ENCODE data around the gene FAF1.
"Not testable (repeated sequence)": the region's sequence is repeated elsewhere in the genome, so short reads cannot be mapped to it uniquely, and the experiment has no call there.

Gene FAF1

DNA sequence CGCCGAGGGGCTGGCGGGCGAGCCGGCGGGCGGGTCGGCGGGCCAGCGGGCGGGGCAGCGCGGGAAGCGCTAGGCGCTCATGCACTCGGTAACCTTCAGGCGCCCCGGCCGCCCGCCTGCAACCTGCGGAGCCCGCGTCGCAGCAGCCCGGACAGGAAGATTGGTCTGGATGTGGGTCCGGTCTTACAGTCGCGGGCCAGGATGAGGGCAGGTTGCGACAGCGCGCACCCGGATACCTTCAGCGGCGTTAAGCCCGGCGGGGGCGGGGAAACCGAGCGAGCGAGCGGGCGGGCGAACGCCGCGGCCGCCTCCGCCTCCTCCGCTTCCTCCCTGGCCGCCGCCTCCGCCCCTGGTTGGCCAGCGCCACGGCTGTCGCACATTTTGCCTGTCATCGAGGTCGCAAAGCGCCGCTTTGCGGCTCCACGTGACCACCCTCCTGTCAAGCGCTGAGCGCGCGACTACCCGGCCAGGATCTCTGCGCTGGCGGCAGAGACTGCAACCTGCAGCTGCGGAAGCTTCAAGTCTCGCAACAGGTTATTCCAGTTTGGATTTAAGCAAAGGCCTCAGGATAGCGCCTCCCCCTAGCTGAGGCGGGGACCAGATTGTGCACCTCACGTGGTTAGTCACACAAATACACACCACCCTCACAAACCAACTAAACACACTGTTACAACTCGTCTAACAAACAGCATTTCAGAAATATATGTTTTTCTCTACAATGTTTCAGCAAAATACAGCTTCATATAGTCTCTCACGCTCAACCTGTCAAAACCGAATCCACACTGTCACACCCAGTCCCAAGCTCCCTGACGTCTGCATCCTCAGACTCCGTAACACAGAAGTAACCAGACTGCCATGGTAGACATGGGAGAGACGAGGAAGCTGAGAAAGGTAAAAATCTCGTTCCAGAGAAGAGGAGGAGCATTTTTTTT is at the start of gene FAF1:
TSS of gene FAF1 (minus strand) at position 355 of the 932 bp plus-strand sequence. CDS start 456 bp downstream, outside the sequence.
- Histone ChIP-seq H3K36me3 (ENCODE audit: control insufficient read depth, insufficient read depth, low read length) (no peaks in the 10 kb centered on the region), H3K4me3 (replicated peaks; ENCODE audit: low read depth, low read length) (peak within 1 kb of the TSS; percentile 95), H3K27me3 (replicated peaks; ENCODE audit: control insufficient read depth, insufficient read depth, low read length) (no peaks in the 10 kb centered on the region)
- DNase-seq (ENCODE audit: extremely low read depth, insufficient read length), result peak; percentile 99
- TF ChIP-seq, protein P1, sequence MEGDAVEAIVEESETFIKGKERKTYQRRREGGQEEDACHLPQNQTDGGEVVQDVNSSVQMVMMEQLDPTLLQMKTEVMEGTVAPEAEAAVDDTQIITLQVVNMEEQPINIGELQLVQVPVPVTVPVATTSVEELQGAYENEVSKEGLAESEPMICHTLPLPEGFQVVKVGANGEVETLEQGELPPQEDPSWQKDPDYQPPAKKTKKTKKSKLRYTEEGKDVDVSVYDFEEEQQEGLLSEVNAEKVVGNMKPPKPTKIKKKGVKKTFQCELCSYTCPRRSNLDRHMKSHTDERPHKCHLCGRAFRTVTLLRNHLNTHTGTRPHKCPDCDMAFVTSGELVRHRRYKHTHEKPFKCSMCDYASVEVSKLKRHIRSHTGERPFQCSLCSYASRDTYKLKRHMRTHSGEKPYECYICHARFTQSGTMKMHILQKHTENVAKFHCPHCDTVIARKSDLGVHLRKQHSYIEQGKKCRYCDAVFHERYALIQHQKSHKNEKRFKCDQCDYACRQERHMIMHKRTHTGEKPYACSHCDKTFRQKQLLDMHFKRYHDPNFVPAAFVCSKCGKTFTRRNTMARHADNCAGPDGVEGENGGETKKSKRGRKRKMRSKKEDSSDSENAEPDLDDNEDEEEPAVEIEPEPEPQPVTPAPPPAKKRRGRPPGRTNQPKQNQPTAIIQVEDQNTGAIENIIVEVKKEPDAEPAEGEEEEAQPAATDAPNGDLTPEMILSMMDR (IDR thresholded peaks at IDR 0.05; ENCODE audit: insufficient read depth, low read length, poor library complexity, severe bottlenecking), result no peak

DNA sequence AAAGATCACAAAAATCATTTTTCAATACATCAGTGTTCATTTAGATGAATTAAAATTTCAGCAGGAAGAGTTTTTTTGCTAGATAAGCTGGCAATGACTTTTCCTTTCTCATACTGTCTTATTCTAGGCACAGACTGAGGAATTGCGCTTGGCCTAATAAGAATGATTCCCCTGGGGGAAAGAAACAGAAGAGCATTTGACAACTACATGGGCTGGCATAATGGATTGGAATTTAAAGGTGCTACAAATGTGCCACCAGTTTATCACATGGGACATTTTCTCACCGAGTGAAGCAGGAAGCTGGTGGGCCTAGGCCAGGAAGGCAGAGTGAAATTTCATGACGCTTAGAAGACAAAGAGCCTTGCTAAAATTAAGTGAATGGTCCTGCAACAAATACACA is 49.3 kb upstream of the FAF1 start:
- DNase-seq (ENCODE audit: extremely low read depth, insufficient read length), result no peak
- no peaks in the 10 kb centered on the region for H3K27me3 ChIP-seq (replicated peaks; ENCODE audit: control insufficient read depth, insufficient read depth, low read length)
- no peaks in the 10 kb centered on the region for H3K36me3 ChIP-seq (ENCODE audit: control insufficient read depth, insufficient read depth, low read length)
- no peak overlapping the region for H3K4me3 ChIP-seq (replicated peaks; ENCODE audit: low read depth, low read length)
- TF ChIP-seq, protein P1 (IDR thresholded peaks at IDR 0.05; ENCODE audit: insufficient read depth, low read length, poor library complexity, severe bottlenecking), result no peak

DNA sequence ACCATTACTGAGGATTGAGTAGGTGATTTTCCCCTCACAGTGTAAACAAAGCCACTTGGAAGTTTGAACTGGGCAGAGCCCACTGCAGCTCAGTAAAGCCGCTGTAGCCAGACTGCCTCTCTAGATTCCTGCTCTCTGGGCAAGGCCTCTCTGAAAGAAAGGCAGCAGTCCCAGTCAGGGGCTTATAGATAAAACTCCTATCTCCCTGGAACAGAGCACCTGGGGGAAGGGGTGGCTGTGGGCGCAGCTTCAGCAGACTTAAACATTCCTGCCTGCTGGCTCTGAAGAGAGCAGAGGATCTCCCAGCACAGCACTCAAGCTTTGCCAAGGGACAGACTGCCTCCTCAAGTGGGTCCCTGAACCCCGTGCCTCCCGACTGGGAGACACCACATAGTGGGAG is 45.5 kb upstream of the FAF1 start:
- H3K36me3 ChIP-seq (ENCODE audit: control insufficient read depth, insufficient read depth, low read length); H3K27me3 ChIP-seq (replicated peaks; ENCODE audit: control insufficient read depth, insufficient read depth, low read length); H3K4me3 ChIP-seq (replicated peaks; ENCODE audit: low read depth, low read length); DNase-seq (ENCODE audit: extremely low read depth, insufficient read length): not testable (repeated sequence)

DNA sequence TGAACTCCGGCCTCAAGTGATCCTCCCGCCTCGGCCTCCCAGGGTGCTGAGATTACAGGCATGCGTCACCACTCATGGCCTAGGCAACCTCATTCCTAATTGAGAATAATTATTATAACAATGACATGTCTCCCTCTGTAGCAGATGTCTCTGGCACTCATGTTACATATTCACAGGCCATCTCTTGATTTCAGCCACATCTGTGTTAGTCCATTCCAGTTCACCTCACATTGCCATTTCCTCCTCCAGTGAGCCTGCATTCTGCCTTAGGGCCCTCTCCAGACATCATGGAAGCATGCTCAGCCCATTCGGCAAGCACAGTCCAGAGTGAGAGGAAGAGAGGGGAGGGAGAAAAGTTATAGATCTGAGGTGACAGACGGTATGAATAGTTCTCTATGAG is 42.4 kb upstream of the FAF1 start:
- TF ChIP-seq, protein P1 (IDR thresholded peaks at IDR 0.05; ENCODE audit: insufficient read depth, low read length, poor library complexity, severe bottlenecking), result no peak
- DNase-seq (ENCODE audit: extremely low read depth, insufficient read length), result no peak

DNA sequence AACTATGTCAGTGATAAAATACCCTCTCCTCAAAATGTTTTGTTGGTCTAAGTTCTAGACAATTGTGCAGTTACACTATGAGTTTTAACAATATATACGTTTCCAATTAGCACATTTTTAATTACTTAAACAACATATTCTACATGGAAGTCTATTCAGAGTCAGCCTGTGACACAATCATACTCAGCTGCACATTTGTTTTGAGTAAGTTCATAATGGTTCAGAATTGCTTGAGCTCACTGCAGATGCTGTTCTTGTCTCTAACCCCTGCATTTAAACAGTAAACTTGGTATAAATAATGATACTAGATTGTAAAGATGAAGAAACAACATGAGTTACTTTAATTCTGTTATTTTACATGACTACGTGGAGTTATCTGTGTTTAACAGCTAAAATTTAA is 40.6 kb upstream of the FAF1 start:
- no peak for DNase-seq (ENCODE audit: extremely low read depth, insufficient read length)
- TF ChIP-seq, protein P1 (IDR thresholded peaks at IDR 0.05; ENCODE audit: insufficient read depth, low read length, poor library complexity, severe bottlenecking), result no peak
- no peaks in the 10 kb centered on the region for H3K27me3 ChIP-seq (replicated peaks; ENCODE audit: control insufficient read depth, insufficient read depth, low read length)
- no peak overlapping the region for H3K4me3 ChIP-seq (replicated peaks; ENCODE audit: low read depth, low read length)
- H3K36me3 ChIP-seq (ENCODE audit: control insufficient read depth, insufficient read depth, low read length), result no peaks in the 10 kb centered on the region

More for the DNA sequence above, 42.4 kb upstream of the FAF1 start:
- no peaks in the 10 kb centered on the region for H3K27me3 ChIP-seq (replicated peaks; ENCODE audit: control insufficient read depth, insufficient read depth, low read length)
- H3K4me3 ChIP-seq (replicated peaks; ENCODE audit: low read depth, low read length), result no peak overlapping the region
- H3K36me3 ChIP-seq (ENCODE audit: control insufficient read depth, insufficient read depth, low read length), result no peaks in the 10 kb centered on the region

DNA sequence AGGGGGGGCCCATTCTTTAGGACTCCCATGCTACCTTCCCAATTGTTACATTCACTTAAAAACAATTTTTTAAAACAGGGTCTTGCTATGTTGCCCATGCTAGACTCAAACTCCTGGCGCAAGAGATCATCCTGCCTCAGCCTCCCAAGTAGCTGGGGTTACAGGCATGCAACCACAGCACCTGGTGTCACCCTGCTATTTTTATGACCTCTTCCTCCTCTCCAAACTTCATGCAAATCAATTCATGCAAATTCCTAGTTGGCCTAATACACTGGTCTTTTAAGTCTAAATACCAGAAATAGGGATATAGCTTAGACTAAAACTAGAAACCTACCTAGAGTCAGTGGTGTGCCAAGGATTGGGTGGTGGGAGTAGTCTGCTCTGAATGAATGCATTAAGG is 40.1 kb upstream of the FAF1 start:
- DNase-seq (ENCODE audit: extremely low read depth, insufficient read length), result peak; percentile 42
- Histone ChIP-seq H3K36me3 (ENCODE audit: control insufficient read depth, insufficient read depth, low read length) (no peaks in the 10 kb centered on the region), H3K27me3 (replicated peaks; ENCODE audit: control insufficient read depth, insufficient read depth, low read length) (no peaks in the 10 kb centered on the region), H3K4me3 (replicated peaks; ENCODE audit: low read depth, low read length) (no peak overlapping the region)
- TF ChIP-seq, protein P1 (IDR thresholded peaks at IDR 0.05; ENCODE audit: insufficient read depth, low read length, poor library complexity, severe bottlenecking), result no peak

DNA sequence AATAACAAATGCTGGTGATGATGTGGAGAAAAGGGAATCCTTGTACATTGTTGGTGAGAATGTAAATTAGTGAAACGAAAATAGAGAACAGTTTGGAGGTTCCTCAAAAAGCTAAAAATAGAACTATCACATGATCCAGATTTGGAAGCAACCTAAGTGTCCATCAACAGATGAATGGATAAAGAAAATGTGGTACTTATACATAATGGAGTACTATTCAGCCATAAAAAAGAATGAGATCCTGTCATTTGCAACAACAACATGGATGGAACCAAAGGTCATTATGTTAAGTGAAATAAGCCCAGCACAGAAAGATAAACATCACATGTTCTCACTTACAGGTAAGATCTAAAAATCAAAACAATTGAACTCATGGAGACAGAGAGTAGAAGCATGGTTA is 39.3 kb upstream of the FAF1 start:
- not testable (repeated sequence) for H3K4me3 ChIP-seq (replicated peaks; ENCODE audit: low read depth, low read length); H3K27me3 ChIP-seq (replicated peaks; ENCODE audit: control insufficient read depth, insufficient read depth, low read length); H3K36me3 ChIP-seq (ENCODE audit: control insufficient read depth, insufficient read depth, low read length); DNase-seq (ENCODE audit: extremely low read depth, insufficient read length)
